Psoas muscle (tissue), 8 donors: ENCODE measurements around the gene SMAD7. TPM values are rescaled to one million over a fixed set of nuclear protein-coding genes. Genes with fewer than 3 reads are reported as not detected.
A peak's percentile ranks its signal among the peaks of the same experiment; 100 is the strongest.

Experiments
- ATAC-seq, 4 donors: fragments of 200-7000 bp; cut with Tn5 transposase; one replicate each; pipeline ENCODE4 v1.9.1; 2020; ENCODE audit warnings: moderate library complexity in 3 of 4, mild to moderate bottlenecking in 2 of 4
- DNase-seq, 2 donors: peaks; one replicate each; pipeline ENCODE4 v3.0.0-alpha.2; 2020
- H3K27ac ChIP-seq: fragments of 200-600 bp; one replicate; pipeline ENCODE4 v1.8.0; 2022
- H3K27me3 ChIP-seq, 3 donors: fragments of 200-600 bp in 1 of 3; one replicate each; pipeline versions ENCODE4 v1.6.1 to v1.8.0; 2013 to 2022; ENCODE audit warnings: low read length in 2 of 3, mild to moderate bottlenecking in 2 of 3, moderate library complexity in 1 of 3; ENCODE audit not compliant: insufficient read depth in 3 of 3
- H3K36me3 ChIP-seq, 2 donors: fragments of 200-600 bp in 1 of 2; one replicate each; pipeline versions ENCODE4 v1.6.1 to v1.8.0; 2013 to 2022; ENCODE audit warnings: low read depth in 1 of 2, mild to moderate bottlenecking in 1 of 2, moderate library complexity in 1 of 2; ENCODE audit not compliant: insufficient read depth in 1 of 2
- H3K4me1 ChIP-seq: fragments of 200-600 bp; one replicate; pipeline ENCODE4 v1.8.0; 2022
- H3K4me3 ChIP-seq: fragments of 200-600 bp; one replicate; pipeline ENCODE4 v1.8.0; 2022; ENCODE audit warnings: mild to moderate bottlenecking
- H3K9me3 ChIP-seq: fragments of 200-600 bp; one replicate; pipeline ENCODE4 v1.8.0; 2022
- CTCF ChIP-seq: fragments of 200-600 bp; IDR thresholded peaks from one replicate; pipeline ENCODE4 v1.8.0; 2022; ENCODE audit warnings: antibody characterized with exemption
- WGBS, 3 donors: extraction: QIAGEN DNeasy Blood & Tissue Kit; methylation state at CpG; one replicate each; pipeline versions ENCODE4 v1.1.6 to v1.1.7; 2013; 5-methylcytosine and 5-hydroxymethylcytosine counted together
- intact Hi-C, 2 donors: fragments of 100-400 bp; cut with DNase I; formaldehyde crosslinking; loops; one replicate each; pipeline versions ENCODE4 v1.11.0 to v1.14.2; 2022
- polyA plus RNA-seq, 3 donors: library from polyadenylated mRNA; stranded (reverse); fragments of 200-250 nt; gene quantifications; one replicate each; pipeline ENCODE4 v1.2.3, GENCODE V29; 2013
- total RNA-seq, 4 donors: library from RNA; stranded (reverse); fragmentation: NEBNext Ultra II Directional in 2 of 4; extraction: Animal tissue kit (Norgen Biotek cat#: 25700) in 2 of 4; gene quantifications; one replicate each; pipeline versions ENCODE4 v1.2.1 to v1.2.4, GENCODE V29; 2021 to 2023
- donor health status: healthy with polysubstance abuse.
- donor health status: DM: no; HTN: no; CAD: no; lungs with moderate emphysema.
- donor health status: Bipolar disorder and iron deficiency.
- donor health status: healthy.
- donor health status: DM: yes; HTN: yes; CAD: no.
- donor health status: DM: no; HTN: no; CAD: no.
- donor health status: DM: no; HTN: no; CAD: no.
- donor health status: DM: yes; HTN: yes; CAD: no.

Gene SMAD7
- total and polyA plus RNA-seq, 7 donors: 5.4 to 14.7 (median 8.4) TPM

DNA sequence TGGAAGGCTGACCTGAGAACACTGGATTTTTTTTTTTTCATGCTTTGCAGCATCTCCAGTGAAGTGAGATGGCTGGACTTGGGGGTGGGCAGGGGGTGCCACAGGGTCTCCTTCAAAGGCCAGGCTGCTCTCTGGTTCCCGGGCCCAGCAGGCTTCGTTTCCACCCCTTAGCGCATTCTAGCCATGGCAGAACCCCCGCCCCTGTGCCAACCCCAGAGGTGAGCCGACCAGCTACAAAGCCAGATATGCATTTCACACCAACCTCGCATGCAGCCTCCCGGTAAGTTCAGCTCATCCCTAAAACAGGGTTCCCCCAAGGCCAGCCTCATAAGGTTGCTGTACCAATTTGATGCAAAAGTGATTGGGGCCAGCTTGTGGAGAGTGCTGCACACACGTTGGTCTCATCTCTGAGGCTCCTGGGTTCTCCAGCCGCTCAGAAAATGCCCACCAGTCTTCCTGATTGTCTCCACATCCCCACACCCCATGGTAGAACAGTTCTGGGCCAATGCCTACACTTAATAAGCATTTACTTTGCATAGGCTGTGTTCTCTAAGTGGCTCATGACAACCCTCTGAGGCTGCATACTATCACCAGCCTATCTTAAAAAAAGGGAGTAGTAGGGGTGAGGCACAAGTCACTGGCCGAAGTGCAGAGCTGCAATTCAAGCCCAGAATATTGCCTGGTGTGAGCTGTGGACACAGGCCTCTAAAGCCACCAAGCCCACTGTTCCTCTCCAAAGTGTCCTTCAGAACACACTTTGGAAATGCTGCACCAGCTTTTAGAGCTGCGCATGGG lies 23.3 kb downstream of the SMAD7 start:
- no peak overlapping the region for H3K4me3 ChIP-seq
- whole genome bisulfite sequencing, 3 donors: 86 to 93% (median 92%) methylated on average over 11 of the region's 11 CpGs
- peaks cover 84% of the 10 kb centered on the region for H3K4me1 ChIP-seq
- intact Hi-C loops: no loop called here
- H3K27ac ChIP-seq: no peak overlapping the region
- no peaks in the 10 kb centered on the region for H3K27me3 ChIP-seq
- no peaks in the 10 kb centered on the region for H3K36me3 ChIP-seq
- DNase-seq (no peak), ATAC-seq (no peak)
- TF ChIP-seq CTCF: no peak
- H3K9me3 ChIP-seq: no peaks in the 10 kb centered on the region

DNA sequence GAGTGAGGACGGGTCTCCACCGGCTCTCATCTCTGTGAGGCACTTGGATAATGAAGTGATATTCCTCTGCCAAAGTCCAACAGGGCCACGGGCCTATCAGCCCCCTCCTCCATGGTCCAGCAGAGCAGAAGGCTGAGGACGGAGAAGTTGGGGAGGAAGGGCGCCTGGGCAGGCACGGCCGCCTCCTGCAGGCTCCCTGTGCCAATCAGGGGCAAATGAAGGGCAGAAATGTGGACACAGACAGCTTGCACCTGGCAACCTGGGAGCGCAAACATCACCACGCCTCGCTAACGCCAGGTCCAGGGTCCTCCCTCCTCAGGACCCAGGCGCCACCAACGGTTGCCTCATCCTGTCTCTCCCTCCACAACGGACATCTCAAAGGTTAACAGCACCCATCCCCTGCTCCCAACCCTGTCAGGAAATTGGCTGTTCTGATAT lies 24.3 kb downstream of the SMAD7 start:
- intact Hi-C loops: no loop called here

GRCh38 chr18:48925491-48925780 lies 25.3 kb downstream of the SMAD7 start:
- ATAC-seq (no peak), DNase-seq (no peak)
- Histone ChIP-seq H3K4me1 (peaks cover 70% of the 10 kb centered on the region), H3K4me3 (no peak overlapping the region), H3K9me3 (no peaks in the 10 kb centered on the region), H3K36me3 (peaks cover 0 to 13% of the 10 kb centered on the region in 2 donors), H3K27ac (no peak overlapping the region), H3K27me3 (no peaks in the 10 kb centered on the region)
- WGBS, 3 donors: 98 to 99% (median 98%) methylated on average over 2 to 3 of the region's 3 CpGs
- TF ChIP-seq CTCF: no peak
- intact Hi-C loops: no loop called here

More for the DNA sequence above, 24.3 kb downstream of the SMAD7 start:
- Histone ChIP-seq H3K27me3 (no peaks in the 10 kb centered on the region), H3K4me1 (peaks cover 80% of the 10 kb centered on the region), H3K27ac (no peak overlapping the region), H3K9me3 (no peaks in the 10 kb centered on the region), H3K36me3 (peaks cover 0 to 3% of the 10 kb centered on the region in 2 donors), H3K4me3 (no peak overlapping the region)
- DNase-seq: no peak
- TF ChIP-seq CTCF: no peak
- ATAC-seq: no peak
- WGBS, 3 donors: 80 to 83% (median 83%) methylated on average over 14 of the region's 14 CpGs

- Histone ChIP-seq H3K4me3 (no peak overlapping the region), H3K4me1 (peaks cover 65% of the 10 kb centered on the region)
- TF ChIP-seq CTCF: no peak
Observed at GRCh38 chr18:48924630-48925490, 25.9 kb downstream of the SMAD7 start.

More at GRCh38 chr18:48924630-48925490, 25.9 kb downstream of the SMAD7 start:
- intact Hi-C loops: loop anchor here in 1 of 2 donors (5.0 kb wide), 1 partner anchor 53 kb away; no protein-coding TSS in a partner anchor
- ATAC-seq (no peak), DNase-seq (no peak)
- Histone ChIP-seq H3K9me3 (no peaks in the 10 kb centered on the region), H3K27ac (peak overlapping the region; percentile 30), H3K27me3 (no peaks in the 10 kb centered on the region), H3K36me3 (peaks cover 0 to 18% of the 10 kb centered on the region in 2 donors)
- 68 to 71% (median 69%) methylated on average over 17 of the region's 17 CpGs for WGBS, 3 donors
